Fibroblast of lung (primary cell): ENCODE results near the gene SLC5A5. TPM values are rescaled to one million over a fixed set of nuclear protein-coding genes. Genes with fewer than 3 reads are reported as not detected.

Experiments
- DNase-seq, 2 donors: peaks; one replicate each; pipeline versions ENCODE4 v3.0.0 to v3.0.0-alpha.2; 2010; ENCODE audit warnings: low read depth in 2 of 2
- H2AFZ ChIP-seq: 2 replicates; pipeline ENCODE4 v1.5.1; 2012; ENCODE audit warnings: low read length, control low read depth, inconsistent platforms
- H3K27ac ChIP-seq: 2 replicates; pipeline ENCODE4 v1.5.1; 2011; ENCODE audit warnings: low read length, control low read depth; ENCODE audit not compliant: insufficient read depth
- H3K27me3 ChIP-seq: 2 replicates; pipeline ENCODE4 v1.5.1; 2011; ENCODE audit warnings: mild to moderate bottlenecking, low read length; ENCODE audit not compliant: control insufficient read depth, insufficient read depth
- H3K36me3 ChIP-seq: 2 replicates; pipeline ENCODE4 v1.5.1; 2011; ENCODE audit warnings: low read length; ENCODE audit not compliant: control insufficient read depth, insufficient read depth
- H3K4me1 ChIP-seq: 2 replicates; pipeline ENCODE4 v1.5.1; 2011; ENCODE audit warnings: low read length; ENCODE audit not compliant: control insufficient read depth, insufficient read depth; ENCODE audit errors: extremely low read depth
- H3K4me2 ChIP-seq: 2 replicates; pipeline ENCODE4 v1.5.1; 2011; ENCODE audit warnings: low read length, control low read depth; ENCODE audit not compliant: insufficient read depth; ENCODE audit errors: extremely low read depth
- H3K4me3 ChIP-seq, 4 experiments: fragments of 200-600 bp in 1 of 4; sonication (generic) in 1 of 4; replicated peaks in 1 of 4; 2 replicates each; pipeline ENCODE4 v1.5.1; 2011 to 2016; ENCODE audit warnings: low read length in 4 of 4, low read depth in 3 of 4, mild to moderate bottlenecking in 3 of 4, control low read depth in 2 of 4, inconsistent platforms in 1 of 4, mixed read lengths in 1 of 4; ENCODE audit not compliant: insufficient read depth in 1 of 4; ENCODE audit errors: control extremely low read depth in 1 of 4
- H3K79me2 ChIP-seq: 2 replicates; pipeline ENCODE4 v1.5.1; 2012; ENCODE audit warnings: mild to moderate bottlenecking, low read length, inconsistent platforms; ENCODE audit not compliant: control insufficient read depth, insufficient read depth
- H3K9ac ChIP-seq: 2 replicates; pipeline ENCODE4 v1.5.1; 2011; ENCODE audit warnings: mild to moderate bottlenecking, low read length, control low read depth; ENCODE audit not compliant: insufficient read depth
- H3K9me3 ChIP-seq: 2 replicates; pipeline ENCODE4 v1.5.1; 2012; ENCODE audit warnings: low read depth, low read length; ENCODE audit not compliant: control insufficient read depth, insufficient read depth
- H4K20me1 ChIP-seq: 2 replicates; pipeline ENCODE4 v1.5.1; 2011; ENCODE audit warnings: low read length; ENCODE audit not compliant: control insufficient read depth, insufficient read depth; ENCODE audit errors: extremely low read depth
- EZH2 ChIP-seq: IDR thresholded peaks from 2 replicates; pipeline ENCODE4 v1.5.1; 2012; ENCODE audit warnings: low read length, control low read depth, mild to moderate bottlenecking; ENCODE audit errors: missing control alignments
- polyA plus RNA-seq, 2 donors: library from polyadenylated mRNA; depleted of rRNA in 1 of 2; stranded (reverse) in 1 of 2; unstranded in 1 of 2; fragments of >200 nt; gene quantifications; 2 replicates each; pipeline ENCODE4 v1.2.1, GENCODE V29; 2011 to 2012; ENCODE audit warnings: missing spikeins in 1 of 2
- total RNA-seq: library from RNA; depleted of rRNA; stranded (reverse); fragments of >200 nt; gene quantifications from 2 replicates; pipeline ENCODE4 v1.2.1, GENCODE V29; 2014
- TF ChIP-seq, protein P1 (sequence below), 2 donors: IDR thresholded peaks in 1 of 2; conservative IDR thresholded peaks in 1 of 2; 1 replicate in 1 of 2; 2 replicates in 1 of 2; pipeline ENCODE4 v1.5.1; 2011 to 2012; ENCODE audit warnings: low read length in 2 of 2, control low read depth in 1 of 2, inconsistent platforms in 1 of 2, low read depth in 1 of 2, mild to moderate bottlenecking in 1 of 2

The SLC5A5 gene
- total and polyA plus RNA-seq, 2 donors (not counting 1 experiment from before 2014, with no cell fraction given) = not detected

DNA sequence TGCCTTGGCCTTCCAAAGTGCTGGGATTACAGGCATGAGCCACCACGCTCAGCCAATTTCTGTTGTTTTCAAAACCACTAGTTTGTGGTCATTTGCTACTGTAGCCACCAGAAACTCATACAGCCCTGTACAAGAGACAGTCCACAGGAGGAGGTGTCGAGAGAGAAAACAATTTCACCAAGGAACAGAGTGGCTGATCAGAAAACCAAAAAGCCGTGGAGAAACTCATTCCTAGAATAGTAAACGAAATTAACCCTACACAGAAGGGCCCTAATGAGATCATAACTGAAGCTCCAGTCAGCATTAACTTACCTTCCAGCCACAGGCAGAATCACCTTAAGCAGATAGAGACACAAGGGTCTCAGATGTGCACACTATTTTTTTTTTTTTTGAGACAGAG is 57.3 kb downstream of the SLC5A5 start:
- DNase-seq = no peak
- TF ChIP-seq EZH2 = no peak
- TF ChIP-seq, protein P1, sequence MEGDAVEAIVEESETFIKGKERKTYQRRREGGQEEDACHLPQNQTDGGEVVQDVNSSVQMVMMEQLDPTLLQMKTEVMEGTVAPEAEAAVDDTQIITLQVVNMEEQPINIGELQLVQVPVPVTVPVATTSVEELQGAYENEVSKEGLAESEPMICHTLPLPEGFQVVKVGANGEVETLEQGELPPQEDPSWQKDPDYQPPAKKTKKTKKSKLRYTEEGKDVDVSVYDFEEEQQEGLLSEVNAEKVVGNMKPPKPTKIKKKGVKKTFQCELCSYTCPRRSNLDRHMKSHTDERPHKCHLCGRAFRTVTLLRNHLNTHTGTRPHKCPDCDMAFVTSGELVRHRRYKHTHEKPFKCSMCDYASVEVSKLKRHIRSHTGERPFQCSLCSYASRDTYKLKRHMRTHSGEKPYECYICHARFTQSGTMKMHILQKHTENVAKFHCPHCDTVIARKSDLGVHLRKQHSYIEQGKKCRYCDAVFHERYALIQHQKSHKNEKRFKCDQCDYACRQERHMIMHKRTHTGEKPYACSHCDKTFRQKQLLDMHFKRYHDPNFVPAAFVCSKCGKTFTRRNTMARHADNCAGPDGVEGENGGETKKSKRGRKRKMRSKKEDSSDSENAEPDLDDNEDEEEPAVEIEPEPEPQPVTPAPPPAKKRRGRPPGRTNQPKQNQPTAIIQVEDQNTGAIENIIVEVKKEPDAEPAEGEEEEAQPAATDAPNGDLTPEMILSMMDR (conservative IDR thresholded peaks at IDR 0.05 in 1 of 2, IDR thresholded peaks at IDR 0.05 in 1 of 2; ENCODE audit: low read depth in 1 of 2, low read length in 2 of 2) = no peak
- Histone ChIP-seq H3K4me3 (no peak overlapping the region), H2AFZ (no peak overlapping the region), H4K20me1 (no peaks in the 10 kb centered on the region), H3K4me1 (no peaks in the 10 kb centered on the region), H3K36me3 (no peaks in the 10 kb centered on the region), H3K79me2 (peaks cover 4% of the 10 kb centered on the region), H3K9ac (no peak overlapping the region), H3K27me3 (no peaks in the 10 kb centered on the region), H3K9me3 (no peaks in the 10 kb centered on the region), H3K27ac (no peak overlapping the region), H3K4me2 (no peak overlapping the region)

DNA sequence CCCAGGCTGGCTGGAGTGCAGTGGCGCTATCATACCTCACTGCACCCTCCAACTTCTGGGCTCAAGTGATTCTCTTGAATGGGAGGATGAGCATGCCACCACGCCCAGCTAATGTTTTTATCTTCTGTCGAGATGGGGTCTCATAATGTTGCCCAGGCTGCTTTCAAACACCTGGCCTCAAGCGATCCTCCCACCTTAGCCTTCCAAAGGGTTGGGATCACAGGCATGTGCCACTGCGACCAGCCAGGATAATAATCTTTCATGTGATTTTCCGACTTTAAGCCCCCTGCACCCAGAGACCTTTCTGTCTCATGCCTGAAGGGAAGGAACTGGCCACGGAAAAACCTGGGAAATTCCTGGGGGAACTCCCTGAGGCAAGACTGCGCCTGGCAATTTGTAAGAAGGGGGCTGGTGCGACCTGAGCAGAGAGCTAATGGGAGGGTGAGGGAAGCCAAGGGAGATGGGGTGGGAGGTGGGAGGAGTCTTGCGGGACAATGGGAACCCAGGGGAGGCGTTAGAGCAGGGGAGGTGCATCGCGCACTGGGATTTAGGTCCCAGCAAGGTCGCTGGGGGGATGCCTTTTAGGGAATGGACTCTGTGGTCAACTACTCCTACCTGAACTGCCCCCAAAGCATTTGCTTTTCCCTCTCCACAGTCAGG is 59.9 kb downstream of the SLC5A5 start:
- H3K4me3 ChIP-seq = peak overlapping the region in 2 of 4 experiments; percentile 84 to 94
- no peak overlapping the region for H3K27ac ChIP-seq
- H3K4me1 ChIP-seq = no peaks in the 10 kb centered on the region
- no peak overlapping the region for H3K4me2 ChIP-seq
- H3K27me3 ChIP-seq = no peaks in the 10 kb centered on the region
- H3K9me3 ChIP-seq = no peaks in the 10 kb centered on the region
- H3K9ac ChIP-seq = no peak overlapping the region
- no peaks in the 10 kb centered on the region for H4K20me1 ChIP-seq
- peak overlapping the region; percentile 21 for H2AFZ ChIP-seq
- TF ChIP-seq, protein P1 (conservative IDR thresholded peaks at IDR 0.05 in 1 of 2, IDR thresholded peaks at IDR 0.05 in 1 of 2; ENCODE audit: low read depth in 1 of 2, low read length in 2 of 2) = no peak
- TF ChIP-seq EZH2 = no peak
- DNase-seq = peak in 1 of 2 donors; percentile 6
- peaks cover 4% of the 10 kb centered on the region for H3K79me2 ChIP-seq
- H3K36me3 ChIP-seq = peaks cover 2% of the 10 kb centered on the region

DNA sequence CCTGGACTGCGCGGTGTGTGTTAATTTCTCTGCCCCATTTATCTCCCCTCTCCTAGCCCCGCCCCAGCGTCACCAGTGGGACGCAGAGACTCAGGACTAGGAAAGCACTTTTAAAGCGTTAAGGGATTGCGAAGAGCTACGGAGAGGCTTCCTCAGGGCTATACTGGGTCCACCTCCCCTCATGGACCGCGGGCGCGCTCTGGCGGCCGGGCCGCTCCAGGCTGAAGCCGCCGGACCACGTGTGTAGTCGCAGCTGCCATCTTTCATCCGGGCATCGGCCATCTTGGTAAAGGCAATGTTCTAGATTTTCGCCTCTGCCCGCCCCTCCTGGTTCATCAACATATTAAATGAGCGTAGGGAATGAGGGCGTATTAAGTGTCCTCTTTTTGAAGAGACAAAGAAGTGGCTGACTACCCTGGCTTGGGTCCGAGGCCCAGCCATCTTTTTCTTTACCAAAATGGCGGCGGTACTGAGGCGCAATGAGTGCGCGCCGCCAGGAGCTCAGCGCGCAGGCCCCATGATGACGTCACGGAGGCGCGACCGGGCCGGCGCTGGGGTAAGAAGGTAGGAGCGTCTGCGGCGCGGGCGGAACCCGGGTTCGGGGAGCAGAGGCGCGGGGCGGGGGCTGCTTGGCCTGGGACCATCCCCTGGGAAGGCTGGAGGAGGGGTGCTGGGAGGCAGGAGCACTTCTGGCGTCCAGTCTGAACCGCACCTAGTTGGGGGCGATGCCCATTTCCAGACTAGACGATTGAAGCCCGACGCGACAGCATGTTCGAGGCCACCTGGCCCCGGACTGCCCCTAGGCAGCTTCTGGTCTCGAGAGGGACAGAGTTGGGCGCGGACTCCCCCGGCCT is 61.0 kb downstream of the SLC5A5 start, which contains the start of gene CCDC124:
Gene CCDC124, plus strand, starts transcription at position 531 of the 854 bp plus-strand sequence. CDS start 3,406 bp downstream, outside the sequence.
- H3K79me2 ChIP-seq = peaks cover 4% of the 10 kb centered on the region
- H3K4me3 ChIP-seq = peak within 1 kb of the TSS; percentile 73 to 94 (median 80)
- H3K27me3 ChIP-seq = no peaks in the 10 kb centered on the region
- peak; percentile 86 to 92 for DNase-seq
- no peaks in the 10 kb centered on the region for H3K9me3 ChIP-seq
- TF ChIP-seq EZH2 = no peak
- TF ChIP-seq, protein P1 (conservative IDR thresholded peaks at IDR 0.05 in 1 of 2, IDR thresholded peaks at IDR 0.05 in 1 of 2; ENCODE audit: low read depth in 1 of 2, low read length in 2 of 2) = peak; percentile 86 to 87
- H3K9ac ChIP-seq = peak within 1 kb of the TSS; percentile 73
- H3K4me1 ChIP-seq = no peaks in the 10 kb centered on the region
- peak within 1 kb of the TSS; percentile 96 for H3K27ac ChIP-seq
- H3K4me2 ChIP-seq = peak within 1 kb of the TSS; percentile 95
- H4K20me1 ChIP-seq = no peaks in the 10 kb centered on the region
- peaks cover 2% of the 10 kb centered on the region for H3K36me3 ChIP-seq
- H2AFZ ChIP-seq = peak within 1 kb of the TSS; percentile 79
